Sigmoid colon (tissue), 7 donors: Measurements from ENCODE around the gene ZNF408. TPM values are rescaled to one million over a fixed set of nuclear protein-coding genes. Genes with fewer than 3 reads are reported as not detected.

Source experiments
- DNase-seq: peaks from one replicate; pipeline ENCODE4 v3.0.0-alpha.2; 2019
- H3K27ac ChIP-seq, 4 donors: fragments of 200-600 bp; sonication (generic); one replicate each; pipeline ENCODE4 v1.5.1; 2016 to 2019; ENCODE audit warnings: mild to moderate bottlenecking in 1 of 4
- H3K27me3 ChIP-seq, 3 donors: fragments of 200-600 bp; sonication (generic); one replicate each; pipeline ENCODE4 v1.5.1; 2019; ENCODE audit warnings: mild to moderate bottlenecking in 1 of 3
- H3K36me3 ChIP-seq, 4 donors: fragments of 200-600 bp; sonication (generic); one replicate each; pipeline ENCODE4 v1.5.1; 2016 to 2019
- H3K4me1 ChIP-seq, 4 donors: fragments of 200-600 bp; sonication (generic); one replicate each; pipeline ENCODE4 v1.5.1; 2017 to 2019
- H3K4me3 ChIP-seq, 4 donors: fragments of 200-600 bp; sonication (generic); one replicate each; pipeline ENCODE4 v1.5.1; 2017 to 2019; ENCODE audit warnings: mild to moderate bottlenecking in 2 of 4, moderate library complexity in 1 of 4
- H3K9me3 ChIP-seq, 4 donors: fragments of 200-600 bp in 3 of 4; sonication (generic) in 3 of 4; one replicate each; pipeline versions ENCODE4 v1.5.1 to v1.6.1; 2013 to 2019
- EP300 ChIP-seq, 4 donors: sonication (generic); formaldehyde crosslinking; IDR thresholded peaks; one replicate each; pipeline ENCODE4 v1.6.1; 2017; ENCODE audit warnings: antibody characterized with exemption in 4 of 4
- POLR2A ChIP-seq, 2 donors: fragments of 450-650 bp; IDR thresholded peaks; one replicate each; pipeline ENCODE4 v1.6.1; 2016; ENCODE audit warnings: antibody characterized with exemption in 2 of 2, mild to moderate bottlenecking in 2 of 2, moderate library complexity in 2 of 2
- POLR2AphosphoS5 ChIP-seq, 4 donors: sonication (generic); formaldehyde crosslinking; IDR thresholded peaks; one replicate each; pipeline ENCODE4 v1.6.1; 2017; ENCODE audit warnings: antibody characterized with exemption in 4 of 4
- WGBS, 2 donors: extraction: QIAGEN DNeasy Blood & Tissue Kit; methylation state at CpG; one replicate each; pipeline ENCODE4 v1.1.7; 2013; 5-methylcytosine and 5-hydroxymethylcytosine counted together
- intact Hi-C: fragments of 100-400 bp; cut with DNase I; formaldehyde crosslinking; loops from one replicate; pipeline ENCODE4 v1.15.1; 2023
- polyA plus RNA-seq, 3 donors: library from polyadenylated mRNA; stranded (reverse); fragments of 200-250 nt; gene quantifications; one replicate each; pipeline ENCODE4 v1.2.3, GENCODE V29; 2013
- total RNA-seq, 4 donors: library from RNA; depleted of rRNA; stranded (reverse); fragments of >200 nt; gene quantifications; one replicate each; pipeline ENCODE4 v1.1.0, GENCODE V29; 2016
- TF ChIP-seq, protein P1 (sequence below), 4 experiments: fragments of 450-650 bp in 3 of 4; fragments of 200-600 bp in 1 of 4; IDR thresholded peaks; one replicate each; pipeline ENCODE4 v1.5.1; 2016 to 2019; ENCODE audit warnings: antibody characterized with exemption in 4 of 4, mild to moderate bottlenecking in 3 of 4, moderate library complexity in 2 of 4
- donor health status: healthy with polysubstance abuse.
- donor health status: Bipolar disorder and iron deficiency.
- donor health status: healthy.

The ZNF408 gene
- total and polyA plus RNA-seq, 7 donors, result 4.3 to 12.8 (median 8.4) TPM

DNA sequence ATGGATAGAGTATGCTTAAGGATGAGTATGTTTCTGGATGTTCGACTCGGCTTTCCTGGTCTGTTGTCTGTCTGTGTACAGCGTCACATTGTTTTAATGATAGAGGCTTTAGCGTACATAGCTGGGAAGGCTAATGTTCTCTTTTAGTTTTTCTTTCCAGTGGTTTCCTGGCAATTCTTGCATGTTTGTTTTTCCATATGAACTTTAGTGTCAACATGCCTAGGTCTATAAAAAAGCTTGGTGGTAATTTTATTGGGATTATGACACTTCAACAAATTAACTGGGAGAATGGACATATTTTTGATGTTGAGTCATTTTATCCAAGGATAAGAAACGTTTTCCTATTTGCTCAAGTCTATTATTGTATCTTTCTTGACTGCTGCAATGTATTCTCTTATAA is 35.8 kb downstream of the ZNF408 start:
- Histone ChIP-seq H3K36me3 (peaks cover 0 to 9% (median 7%) of the 10 kb centered on the region in 4 donors), H3K4me1 (no peaks in the 10 kb centered on the region), H3K27ac (no peak overlapping the region), H3K27me3 (no peaks in the 10 kb centered on the region), H3K9me3 (no peaks in the 10 kb centered on the region), H3K4me3 (no peak overlapping the region)
- TF ChIP-seq, protein P1, sequence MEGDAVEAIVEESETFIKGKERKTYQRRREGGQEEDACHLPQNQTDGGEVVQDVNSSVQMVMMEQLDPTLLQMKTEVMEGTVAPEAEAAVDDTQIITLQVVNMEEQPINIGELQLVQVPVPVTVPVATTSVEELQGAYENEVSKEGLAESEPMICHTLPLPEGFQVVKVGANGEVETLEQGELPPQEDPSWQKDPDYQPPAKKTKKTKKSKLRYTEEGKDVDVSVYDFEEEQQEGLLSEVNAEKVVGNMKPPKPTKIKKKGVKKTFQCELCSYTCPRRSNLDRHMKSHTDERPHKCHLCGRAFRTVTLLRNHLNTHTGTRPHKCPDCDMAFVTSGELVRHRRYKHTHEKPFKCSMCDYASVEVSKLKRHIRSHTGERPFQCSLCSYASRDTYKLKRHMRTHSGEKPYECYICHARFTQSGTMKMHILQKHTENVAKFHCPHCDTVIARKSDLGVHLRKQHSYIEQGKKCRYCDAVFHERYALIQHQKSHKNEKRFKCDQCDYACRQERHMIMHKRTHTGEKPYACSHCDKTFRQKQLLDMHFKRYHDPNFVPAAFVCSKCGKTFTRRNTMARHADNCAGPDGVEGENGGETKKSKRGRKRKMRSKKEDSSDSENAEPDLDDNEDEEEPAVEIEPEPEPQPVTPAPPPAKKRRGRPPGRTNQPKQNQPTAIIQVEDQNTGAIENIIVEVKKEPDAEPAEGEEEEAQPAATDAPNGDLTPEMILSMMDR (IDR thresholded peaks at IDR 0.05), result no peak
- TF ChIP-seq POLR2A (IDR thresholded peaks at IDR 0.05), result no peak
- no peak for TF ChIP-seq POLR2AphosphoS5 (IDR thresholded peaks at IDR 0.05)
- TF ChIP-seq EP300 (IDR thresholded peaks at IDR 0.05), result no peak
- no peak for DNase-seq
- intact Hi-C loops, result no loop called here
- WGBS, 2 donors, result 11 to 47% methylated on average over 5 of the region's 5 CpGs

DNA sequence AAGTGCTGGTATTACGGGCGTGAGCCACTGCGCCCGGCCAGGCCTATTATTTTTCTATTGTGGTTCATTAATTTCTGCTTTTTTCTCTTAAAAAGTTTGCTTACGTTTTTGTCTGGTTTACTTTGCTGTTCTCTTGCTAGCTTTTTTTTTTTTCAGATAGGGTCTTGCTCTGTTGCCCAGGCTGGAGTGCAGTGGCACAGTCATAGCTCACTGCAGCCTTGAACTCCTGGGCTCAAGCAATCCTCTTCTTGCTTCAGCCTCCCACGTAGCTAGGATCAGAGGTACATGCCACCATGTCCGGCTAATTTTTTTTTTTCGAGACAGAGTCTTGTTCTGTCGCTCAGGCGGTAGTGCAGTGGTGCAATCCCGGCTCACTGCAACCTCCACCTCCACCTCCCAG is 36.9 kb downstream of the ZNF408 start:
- Histone ChIP-seq H3K27me3 (no peaks in the 10 kb centered on the region), H3K4me3 (no peak overlapping the region), H3K27ac (no peak overlapping the region), H3K4me1 (no peaks in the 10 kb centered on the region), H3K36me3 (peaks cover 0 to 19% (median 9%) of the 10 kb centered on the region in 4 donors), H3K9me3 (no peaks in the 10 kb centered on the region)
- no peak for DNase-seq
- 94 to 97% methylated on average over 11 of the region's 11 CpGs for WGBS, 2 donors
- no peak for TF ChIP-seq EP300 (IDR thresholded peaks at IDR 0.05)
- TF ChIP-seq POLR2AphosphoS5 (IDR thresholded peaks at IDR 0.05), result no peak
- TF ChIP-seq, protein P1 (IDR thresholded peaks at IDR 0.05), result no peak
- TF ChIP-seq POLR2A (IDR thresholded peaks at IDR 0.05), result no peak
- intact Hi-C loops, result no loop called here

DNA sequence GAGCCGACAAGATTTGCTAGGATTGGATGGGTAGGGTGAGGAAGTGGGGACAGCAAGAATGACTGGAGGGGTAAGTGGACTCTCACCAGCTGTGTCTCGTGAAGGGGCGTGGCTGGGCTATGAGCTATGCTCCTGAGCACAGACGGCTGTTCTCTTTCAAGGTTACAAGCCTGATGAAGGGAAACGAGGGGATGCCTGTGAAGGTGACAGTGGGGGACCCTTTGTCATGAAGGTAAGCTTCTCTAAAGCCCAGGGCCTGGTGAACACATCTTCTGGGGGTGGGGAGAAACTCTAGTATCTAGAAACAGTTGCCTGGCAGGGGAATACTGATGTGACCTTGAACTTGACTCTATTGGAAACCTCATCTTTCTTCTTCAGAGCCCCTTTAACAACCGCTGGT is 38.1 kb downstream of the ZNF408 start:
- Histone ChIP-seq H3K36me3 (peaks cover 0 to 31% (median 18%) of the 10 kb centered on the region in 4 donors), H3K27ac (no peak overlapping the region), H3K4me1 (no peaks in the 10 kb centered on the region), H3K9me3 (no peaks in the 10 kb centered on the region), H3K4me3 (no peak overlapping the region), H3K27me3 (no peaks in the 10 kb centered on the region)
- intact Hi-C loops, result no loop called here
- no peak for DNase-seq
- WGBS, 2 donors, result 37 to 69% methylated on average over 6 of the region's 6 CpGs
- TF ChIP-seq EP300 (IDR thresholded peaks at IDR 0.05), result no peak
- TF ChIP-seq POLR2A (IDR thresholded peaks at IDR 0.05), result no peak
- TF ChIP-seq POLR2AphosphoS5 (IDR thresholded peaks at IDR 0.05), result no peak
- TF ChIP-seq, protein P1 (IDR thresholded peaks at IDR 0.05), result no peak

DNA sequence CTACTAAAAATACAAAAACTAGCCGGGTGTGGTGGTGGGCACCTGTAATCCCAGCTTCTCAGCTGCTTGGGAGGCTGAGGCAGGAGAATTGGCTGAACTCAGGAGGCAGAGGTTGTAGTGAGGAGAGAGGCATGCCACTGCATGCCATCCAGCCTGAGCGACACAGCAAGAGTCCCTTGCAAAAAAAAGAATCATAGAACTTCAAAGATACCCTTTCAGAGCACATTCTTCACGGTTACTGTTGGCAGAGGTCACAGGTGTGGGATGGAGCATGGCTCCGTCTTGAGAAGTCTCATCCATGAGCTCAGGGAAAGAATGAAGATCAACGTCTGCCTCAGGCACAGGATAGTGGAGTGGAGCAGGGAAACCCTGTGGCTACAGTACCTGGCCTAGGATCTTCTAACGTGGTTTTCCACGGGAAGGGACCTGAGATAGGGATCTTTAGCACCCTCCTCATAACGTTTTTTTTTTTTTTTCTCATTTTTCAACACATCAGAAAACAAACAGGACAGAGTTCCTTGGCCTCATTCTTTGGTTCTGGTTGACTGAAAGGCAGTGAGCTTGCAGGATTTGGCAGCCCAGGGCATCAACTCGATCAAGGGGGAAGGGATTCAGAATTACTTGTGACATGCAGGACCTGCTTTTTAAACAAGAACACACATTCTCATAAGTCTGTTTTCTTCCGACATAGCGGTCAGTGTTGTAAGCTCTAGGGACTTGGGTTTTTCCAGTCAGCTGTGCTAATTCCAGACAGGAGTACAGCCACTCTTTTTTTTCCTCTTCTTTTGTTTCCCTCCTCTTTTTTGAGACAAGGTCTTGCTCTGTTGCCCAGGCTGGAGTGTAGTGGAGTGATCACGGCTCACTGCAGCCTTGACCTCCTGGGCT is 41.0 kb downstream of the ZNF408 start:
- 76 to 82% methylated on average over 12 of the region's 12 CpGs for WGBS, 2 donors
- no peak overlapping the region for H3K4me3 ChIP-seq
- no peak for TF ChIP-seq POLR2A (IDR thresholded peaks at IDR 0.05)
- no peak for TF ChIP-seq POLR2AphosphoS5 (IDR thresholded peaks at IDR 0.05)
- TF ChIP-seq, protein P1 (IDR thresholded peaks at IDR 0.05), result no peak
- no peak for TF ChIP-seq EP300 (IDR thresholded peaks at IDR 0.05)
- intact Hi-C loops, result no loop called here
- H3K4me1 ChIP-seq, result no peaks in the 10 kb centered on the region
- peaks cover 0 to 61% (median 37%) of the 10 kb centered on the region in 4 donors for H3K36me3 ChIP-seq
- no peak for DNase-seq
- H3K27ac ChIP-seq, result no peak overlapping the region
- H3K27me3 ChIP-seq, result no peaks in the 10 kb centered on the region
- no peaks in the 10 kb centered on the region for H3K9me3 ChIP-seq
